ENCODE data around the gene SMCO3.
"Not testable (repeated sequence)": the region's sequence is repeated elsewhere in the genome, so short reads cannot be mapped to it uniquely, and the experiment has no call there.

Gene SMCO3

GRCh38 chr12:14766649-14767215 is 47.2 kb downstream of the SMCO3 start:
- H3K9me3 Mint-ChIP-seq = peaks cover 8% of the 10 kb centered on the region
- peaks cover 26% of the 10 kb centered on the region for H3K4me1 Mint-ChIP-seq (ENCODE audit: low read depth)
- no peak overlapping the region for H3K4me3 Mint-ChIP-seq
- intact Hi-C loops (cut with micrococcal nuclease) = no loop called here
- H3K27me3 Mint-ChIP-seq = no peaks in the 10 kb centered on the region
- H3K27ac Mint-ChIP-seq = no peak overlapping the region
- peaks cover 54% of the 10 kb centered on the region for H3K36me3 Mint-ChIP-seq (ENCODE audit: low read depth)

GRCh38 chr12:14766020-14766419 is 48.0 kb downstream of the SMCO3 start:
- H3K4me3 Mint-ChIP-seq; intact Hi-C loops (cut with micrococcal nuclease); H3K9me3 Mint-ChIP-seq; H3K27ac Mint-ChIP-seq; H3K27me3 Mint-ChIP-seq: not testable (repeated sequence)
- peaks cover 26% of the 10 kb centered on the region for H3K4me1 Mint-ChIP-seq (ENCODE audit: low read depth)
- H3K36me3 Mint-ChIP-seq (ENCODE audit: low read depth) = peaks cover 59% of the 10 kb centered on the region

- intact Hi-C loops (cut with micrococcal nuclease) = no loop called here
- peaks cover 59% of the 10 kb centered on the region for H3K36me3 Mint-ChIP-seq (ENCODE audit: low read depth)
These were observed 48.6 kb downstream of the SMCO3 start for GRCh38 chr12:14765398-14765797.

GRCh38 chr12:14759711-14760280 is 54.2 kb downstream of the SMCO3 start:
- H3K27me3 Mint-ChIP-seq; H3K4me1 Mint-ChIP-seq (ENCODE audit: low read depth); H3K4me3 Mint-ChIP-seq; intact Hi-C loops (cut with micrococcal nuclease); H3K27ac Mint-ChIP-seq: not testable (repeated sequence)
- peaks cover 33% of the 10 kb centered on the region for H3K36me3 Mint-ChIP-seq (ENCODE audit: low read depth)
- peaks cover 17% of the 10 kb centered on the region for H3K9me3 Mint-ChIP-seq

More at GRCh38 chr12:14765398-14765797, 48.6 kb downstream of the SMCO3 start:
- H3K9me3 Mint-ChIP-seq = peaks cover 15% of the 10 kb centered on the region
- peaks cover 26% of the 10 kb centered on the region for H3K4me1 Mint-ChIP-seq (ENCODE audit: low read depth)
- no peaks in the 10 kb centered on the region for H3K27me3 Mint-ChIP-seq
- H3K4me3 Mint-ChIP-seq = no peak overlapping the region
- H3K27ac Mint-ChIP-seq = no peak overlapping the region

GRCh38 chr12:14756334-14757143 is 57.4 kb downstream of the SMCO3 start:
- Mint-ChIP-seq H3K4me1 (ENCODE audit: low read depth) (no peaks in the 10 kb centered on the region), H3K36me3 (ENCODE audit: low read depth) (peaks cover 17% of the 10 kb centered on the region), H3K27ac (no peak overlapping the region), H3K4me3 (no peak overlapping the region), H3K27me3 (no peaks in the 10 kb centered on the region), H3K9me3 (peaks cover 17% of the 10 kb centered on the region)
- intact Hi-C loops (cut with micrococcal nuclease) = no loop called here

All from dendritic cell treated with granulocyte-macrophage colony-stimulating factor and Interleukin-4, amounts not matched to agents 40 ng/mL and 50 ng/mL, for 4 days (primary cell).